Fibroblast of pulmonary artery (primary cell): ENCODE measurements around the gene OR56A5.

Experiments
- DNase-seq: peaks from one replicate; pipeline ENCODE4 v3.0.0-alpha.2; 2010; ENCODE audit warnings: low read depth
- H3K4me3 ChIP-seq: replicated peaks from 2 replicates; pipeline ENCODE4 v1.5.1; 2011; ENCODE audit warnings: low read depth, mild to moderate bottlenecking, control low read depth, low read length, moderate library complexity
- TF ChIP-seq, protein P1 (sequence below): IDR thresholded peaks from 2 replicates; pipeline ENCODE4 v1.5.1; 2011; ENCODE audit warnings: mild to moderate bottlenecking, control low read depth, low read length, inconsistent platforms; ENCODE audit errors: missing control alignments

OR56A5 gene

DNA sequence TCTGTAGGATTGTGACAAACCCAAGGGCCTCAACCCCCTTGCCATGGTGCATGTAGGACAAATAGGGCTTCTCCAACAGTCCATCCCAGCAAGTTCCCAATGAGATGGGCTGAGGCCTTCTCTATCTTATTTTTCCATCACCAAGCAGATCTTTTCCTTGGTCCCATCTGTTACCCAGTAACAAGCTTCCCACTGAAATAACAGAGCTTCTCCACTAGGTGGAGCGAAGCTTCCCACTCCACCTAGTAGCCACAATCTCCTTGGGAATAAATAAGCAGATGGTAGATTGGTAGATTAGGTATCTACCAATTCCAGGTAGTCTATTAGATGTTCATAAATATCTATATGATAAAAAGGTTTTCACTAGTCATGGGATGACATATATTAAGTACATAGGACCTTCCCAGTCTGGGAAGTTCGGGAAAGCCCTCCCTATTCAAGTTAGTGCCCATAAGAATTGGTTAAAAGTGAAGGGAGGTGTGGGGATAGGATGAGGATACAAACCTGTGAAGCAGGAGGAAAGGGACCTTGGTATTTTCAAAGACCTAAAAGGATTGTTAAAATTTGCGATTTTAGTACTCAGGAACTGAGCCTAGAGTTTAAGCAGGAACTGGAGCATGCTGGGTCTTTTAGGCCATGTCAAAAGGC is 24.4 kb upstream of the OR56A5 start:
- DNase-seq: peak; percentile 30
- no peak overlapping the region for H3K4me3 ChIP-seq
- TF ChIP-seq, protein P1, sequence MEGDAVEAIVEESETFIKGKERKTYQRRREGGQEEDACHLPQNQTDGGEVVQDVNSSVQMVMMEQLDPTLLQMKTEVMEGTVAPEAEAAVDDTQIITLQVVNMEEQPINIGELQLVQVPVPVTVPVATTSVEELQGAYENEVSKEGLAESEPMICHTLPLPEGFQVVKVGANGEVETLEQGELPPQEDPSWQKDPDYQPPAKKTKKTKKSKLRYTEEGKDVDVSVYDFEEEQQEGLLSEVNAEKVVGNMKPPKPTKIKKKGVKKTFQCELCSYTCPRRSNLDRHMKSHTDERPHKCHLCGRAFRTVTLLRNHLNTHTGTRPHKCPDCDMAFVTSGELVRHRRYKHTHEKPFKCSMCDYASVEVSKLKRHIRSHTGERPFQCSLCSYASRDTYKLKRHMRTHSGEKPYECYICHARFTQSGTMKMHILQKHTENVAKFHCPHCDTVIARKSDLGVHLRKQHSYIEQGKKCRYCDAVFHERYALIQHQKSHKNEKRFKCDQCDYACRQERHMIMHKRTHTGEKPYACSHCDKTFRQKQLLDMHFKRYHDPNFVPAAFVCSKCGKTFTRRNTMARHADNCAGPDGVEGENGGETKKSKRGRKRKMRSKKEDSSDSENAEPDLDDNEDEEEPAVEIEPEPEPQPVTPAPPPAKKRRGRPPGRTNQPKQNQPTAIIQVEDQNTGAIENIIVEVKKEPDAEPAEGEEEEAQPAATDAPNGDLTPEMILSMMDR: peak; percentile 59

DNA sequence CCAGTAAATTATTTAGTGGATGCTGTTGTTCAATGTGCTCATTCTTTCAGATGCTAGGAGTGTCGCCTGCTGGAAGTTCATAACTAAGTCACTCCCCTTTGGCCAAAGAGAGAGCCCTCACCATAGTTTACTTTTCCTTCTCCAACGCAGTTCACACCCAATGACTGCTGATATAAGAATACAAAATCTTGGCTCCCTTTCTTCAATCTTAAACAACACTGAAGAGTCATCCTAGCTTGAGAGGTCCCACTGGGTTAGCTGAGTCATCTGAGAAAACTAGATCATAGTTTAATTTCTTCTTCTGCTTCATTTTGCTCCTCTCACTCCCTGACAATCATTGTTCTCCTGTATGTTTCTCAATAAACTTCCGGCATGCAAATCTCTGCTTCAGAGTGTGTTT is 23.9 kb upstream of the OR56A5 start:
- no peak for DNase-seq
- TF ChIP-seq, protein P1: no peak
- no peak overlapping the region for H3K4me3 ChIP-seq

DNA sequence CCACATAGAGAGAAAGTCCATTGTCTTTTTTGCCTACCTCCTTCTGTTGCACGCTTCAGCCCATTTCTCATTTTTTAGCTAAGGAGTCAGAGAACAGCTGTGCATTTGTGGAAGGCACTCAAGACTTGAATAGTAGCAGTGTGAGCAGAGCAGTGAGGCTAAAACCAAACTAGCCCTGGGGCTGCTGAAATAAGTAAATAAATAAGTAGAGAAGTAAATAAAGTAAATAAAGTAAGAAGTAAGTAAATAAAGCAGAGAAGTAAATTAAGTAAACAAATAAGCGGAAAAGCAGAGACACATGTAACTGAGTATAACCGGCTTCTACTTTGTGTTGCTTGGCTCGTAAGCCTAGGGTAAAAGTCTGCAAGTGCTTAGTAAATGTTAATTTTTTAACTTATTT is 20.9 kb upstream of the OR56A5 start:
- H3K4me3 ChIP-seq: no peak overlapping the region
- TF ChIP-seq, protein P1: no peak
- no peak for DNase-seq

DNA sequence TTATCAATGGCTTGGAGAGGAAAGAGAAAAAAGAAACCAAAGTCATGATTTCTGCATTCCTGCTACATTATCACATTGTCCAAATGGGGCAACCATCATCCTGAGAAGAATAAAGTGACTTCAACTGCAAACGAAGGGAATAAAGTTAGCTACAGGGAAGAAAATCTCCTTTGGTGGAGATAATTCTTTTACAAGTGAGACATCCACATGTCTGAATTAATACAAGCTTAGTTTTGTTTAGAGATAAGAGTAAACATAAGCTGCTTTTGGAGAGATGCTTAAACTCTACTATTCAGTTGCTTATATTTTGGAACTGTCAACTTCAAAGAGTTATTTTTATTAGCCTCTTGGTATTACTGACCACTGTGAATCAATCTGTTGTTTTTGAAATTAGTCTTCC is 18.6 kb upstream of the OR56A5 start, which contains the start of gene OR52L1:
TSS of gene OR52L1 (minus strand) at position 101 of the 400 bp plus-strand sequence. CDS start at position 46, 55 bp downstream.
- H3K4me3 ChIP-seq: no peak within 1 kb of the TSS
- DNase-seq: no peak
- TF ChIP-seq, protein P1: no peak

DNA sequence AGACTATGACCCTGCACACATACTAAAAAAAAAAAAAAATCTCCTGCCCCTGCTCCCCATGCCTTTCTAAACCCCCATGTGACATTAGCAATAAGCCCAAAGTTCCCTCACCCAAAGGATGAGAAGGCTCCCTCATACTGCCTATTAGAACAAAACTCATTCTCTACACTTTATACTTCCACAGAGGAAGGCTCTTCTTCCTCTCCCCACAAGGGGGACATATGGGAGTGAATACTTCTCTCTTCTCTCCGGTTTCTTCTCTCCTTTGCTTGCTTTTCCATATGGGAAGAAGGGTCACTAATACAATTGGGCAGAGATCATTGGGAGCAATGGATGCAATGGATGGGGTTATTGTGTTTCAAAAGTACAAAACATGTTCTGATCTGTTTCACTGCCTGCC is 15.1 kb upstream of the OR56A5 start:
- TF ChIP-seq, protein P1: no peak
- H3K4me3 ChIP-seq: no peak overlapping the region
- DNase-seq: no peak

DNA sequence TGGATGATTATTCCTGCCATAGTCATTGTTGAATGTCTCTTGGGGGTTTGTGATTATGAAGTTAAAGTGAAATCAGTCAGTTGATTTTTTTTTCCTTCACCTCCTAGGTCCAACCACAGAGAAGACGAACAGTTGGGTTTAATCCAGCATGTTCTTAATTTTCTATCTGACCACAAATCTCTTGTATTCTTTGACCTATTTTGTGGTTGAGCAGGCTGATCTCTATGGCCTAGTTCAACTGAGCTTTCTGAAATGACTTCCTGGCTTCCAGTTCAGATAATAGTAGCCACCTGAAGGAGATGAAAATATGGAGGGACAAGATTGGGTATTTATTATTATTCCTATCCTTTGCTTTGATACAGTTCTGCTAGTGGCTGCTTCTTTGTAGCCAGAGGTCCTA is 5.2 kb upstream of the OR56A5 start:
- no peak for DNase-seq
- TF ChIP-seq, protein P1: no peak

DNA sequence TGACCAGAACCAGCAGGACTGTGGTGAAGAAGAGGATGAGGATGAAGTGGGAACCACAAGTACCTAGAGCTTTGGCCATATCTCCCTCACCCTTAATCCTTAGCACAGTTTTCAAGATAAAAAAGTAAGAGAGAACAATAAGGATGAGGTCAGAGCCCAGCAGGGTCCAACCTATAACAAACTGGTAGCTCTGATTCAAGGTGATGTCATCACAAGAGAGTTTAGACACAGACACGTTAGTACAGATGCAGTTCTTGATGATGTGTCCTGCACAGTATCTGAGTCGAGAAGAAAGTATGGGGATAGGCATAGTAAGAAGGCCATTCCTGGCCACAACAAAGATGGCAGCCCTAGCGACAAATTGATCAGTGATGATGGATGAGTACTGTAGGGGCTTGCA is 586 bp downstream of the OR56A5 start:
- no peak for DNase-seq
- no peak overlapping the region for H3K4me3 ChIP-seq
- TF ChIP-seq, protein P1: no peak

More for the DNA sequence above, 5.2 kb upstream of the OR56A5 start:
- no peak overlapping the region for H3K4me3 ChIP-seq
